ENCODE results near the gene ALPK1.

- TF ChIP-seq CTCF (IDR thresholded peaks at IDR 0.05): no peak
- no peak for TF ChIP-seq EZH2 (IDR thresholded peaks at IDR 0.05; ENCODE audit: borderline replicate concordance, insufficient read depth, low read depth, low read length, poor library complexity, severe bottlenecking)
Measured at GRCh38 chr4:112299721-112300120, 2.6 kb downstream of the ALPK1 start.
